Measurements from ENCODE around the gene AMPD2.

DNA sequence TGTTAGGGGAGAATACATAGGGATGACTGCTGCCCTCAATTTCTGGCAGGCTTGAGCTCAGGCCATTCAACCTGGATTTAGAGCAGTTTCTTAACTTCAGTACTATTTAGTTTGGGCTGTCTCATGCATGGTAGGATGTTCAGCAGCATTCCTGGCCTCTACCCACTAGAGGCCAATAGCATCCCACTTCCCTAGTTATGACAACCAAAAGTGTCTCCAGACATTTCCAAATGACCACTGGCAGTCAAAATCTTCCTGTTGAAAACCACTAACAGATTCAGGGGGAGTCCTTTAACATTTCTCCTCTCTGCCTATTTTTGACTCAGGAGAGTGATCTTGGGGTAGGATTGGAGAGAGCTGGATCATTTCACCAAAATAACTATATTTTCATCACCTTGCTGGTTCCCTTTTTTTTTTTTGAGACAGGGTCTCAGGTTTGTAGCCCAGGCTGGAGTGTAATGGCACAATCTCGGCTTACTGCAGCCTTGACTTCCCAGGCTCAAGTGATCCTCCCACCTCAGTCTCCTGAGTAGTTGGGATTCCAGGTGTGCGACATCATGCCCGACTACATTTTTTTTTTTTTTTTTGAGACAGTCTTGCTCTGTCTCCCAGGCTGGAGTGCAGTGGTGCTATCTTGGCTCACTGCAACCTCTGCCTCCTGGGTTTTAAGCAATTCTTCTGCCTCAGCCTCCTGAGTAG, 8.9 kb upstream of the AMPD2 start:
- TF ChIP-seq, protein P1, sequence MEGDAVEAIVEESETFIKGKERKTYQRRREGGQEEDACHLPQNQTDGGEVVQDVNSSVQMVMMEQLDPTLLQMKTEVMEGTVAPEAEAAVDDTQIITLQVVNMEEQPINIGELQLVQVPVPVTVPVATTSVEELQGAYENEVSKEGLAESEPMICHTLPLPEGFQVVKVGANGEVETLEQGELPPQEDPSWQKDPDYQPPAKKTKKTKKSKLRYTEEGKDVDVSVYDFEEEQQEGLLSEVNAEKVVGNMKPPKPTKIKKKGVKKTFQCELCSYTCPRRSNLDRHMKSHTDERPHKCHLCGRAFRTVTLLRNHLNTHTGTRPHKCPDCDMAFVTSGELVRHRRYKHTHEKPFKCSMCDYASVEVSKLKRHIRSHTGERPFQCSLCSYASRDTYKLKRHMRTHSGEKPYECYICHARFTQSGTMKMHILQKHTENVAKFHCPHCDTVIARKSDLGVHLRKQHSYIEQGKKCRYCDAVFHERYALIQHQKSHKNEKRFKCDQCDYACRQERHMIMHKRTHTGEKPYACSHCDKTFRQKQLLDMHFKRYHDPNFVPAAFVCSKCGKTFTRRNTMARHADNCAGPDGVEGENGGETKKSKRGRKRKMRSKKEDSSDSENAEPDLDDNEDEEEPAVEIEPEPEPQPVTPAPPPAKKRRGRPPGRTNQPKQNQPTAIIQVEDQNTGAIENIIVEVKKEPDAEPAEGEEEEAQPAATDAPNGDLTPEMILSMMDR (IDR thresholded peaks at IDR 0.05; ENCODE audit: low read depth, low read length, missing input control): no peak
- TF ChIP-seq JUND (IDR thresholded peaks at IDR 0.05) (no peak), FOXA1 (IDR thresholded peaks at IDR 0.05) (no peak)
- TF ChIP-seq, protein P2, sequence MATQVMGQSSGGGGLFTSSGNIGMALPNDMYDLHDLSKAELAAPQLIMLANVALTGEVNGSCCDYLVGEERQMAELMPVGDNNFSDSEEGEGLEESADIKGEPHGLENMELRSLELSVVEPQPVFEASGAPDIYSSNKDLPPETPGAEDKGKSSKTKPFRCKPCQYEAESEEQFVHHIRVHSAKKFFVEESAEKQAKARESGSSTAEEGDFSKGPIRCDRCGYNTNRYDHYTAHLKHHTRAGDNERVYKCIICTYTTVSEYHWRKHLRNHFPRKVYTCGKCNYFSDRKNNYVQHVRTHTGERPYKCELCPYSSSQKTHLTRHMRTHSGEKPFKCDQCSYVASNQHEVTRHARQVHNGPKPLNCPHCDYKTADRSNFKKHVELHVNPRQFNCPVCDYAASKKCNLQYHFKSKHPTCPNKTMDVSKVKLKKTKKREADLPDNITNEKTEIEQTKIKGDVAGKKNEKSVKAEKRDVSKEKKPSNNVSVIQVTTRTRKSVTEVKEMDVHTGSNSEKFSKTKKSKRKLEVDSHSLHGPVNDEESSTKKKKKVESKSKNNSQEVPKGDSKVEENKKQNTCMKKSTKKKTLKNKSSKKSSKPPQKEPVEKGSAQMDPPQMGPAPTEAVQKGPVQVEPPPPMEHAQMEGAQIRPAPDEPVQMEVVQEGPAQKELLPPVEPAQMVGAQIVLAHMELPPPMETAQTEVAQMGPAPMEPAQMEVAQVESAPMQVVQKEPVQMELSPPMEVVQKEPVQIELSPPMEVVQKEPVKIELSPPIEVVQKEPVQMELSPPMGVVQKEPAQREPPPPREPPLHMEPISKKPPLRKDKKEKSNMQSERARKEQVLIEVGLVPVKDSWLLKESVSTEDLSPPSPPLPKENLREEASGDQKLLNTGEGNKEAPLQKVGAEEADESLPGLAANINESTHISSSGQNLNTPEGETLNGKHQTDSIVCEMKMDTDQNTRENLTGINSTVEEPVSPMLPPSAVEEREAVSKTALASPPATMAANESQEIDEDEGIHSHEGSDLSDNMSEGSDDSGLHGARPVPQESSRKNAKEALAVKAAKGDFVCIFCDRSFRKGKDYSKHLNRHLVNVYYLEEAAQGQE (IDR thresholded peaks at IDR 0.05): no peak

All from liver (tissue), 3 donors.